IMR-90 (cell line): Measurements from ENCODE around the gene NPIPA2. TPM values are rescaled to one million over a fixed set of nuclear protein-coding genes. Genes with fewer than 3 reads are reported as not detected.
"Not testable (repeated sequence)": the region's sequence is repeated elsewhere in the genome, so short reads cannot be mapped to it uniquely, and the experiment has no call there.

Experiments used
- ATAC-seq: fragments of 200-7000 bp; cut with Tn5 transposase; 2 replicates; pipeline ENCODE4 v1.9.1; 2020; ENCODE audit warnings: low read depth, mild to moderate bottlenecking, moderate library complexity
- BruUV-seq: library from RNA; stranded (reverse); fragments of 400-500 nt; replicated peaks from 2 replicates; lab custom pipeline; 2021; lab: Mats Ljungman, UMichigan
- CTCF ChIA-PET: fragments of 300-600 bp; formaldehyde crosslinking; extraction: SDS; loops from one replicate; lab custom pipeline; 2021; ENCODE audit warnings: antibody characterized with exemption; lab: Yijun Ruan, JAX
- POLR2A ChIA-PET: fragments of 300-600 bp; sonication (Branson Sonifier 250); formaldehyde crosslinking; loops from one replicate; lab custom pipeline; 2022; ENCODE audit warnings: antibody characterized with exemption; ENCODE audit not compliant: unreplicated experiment; lab: Charles Lee
- DNase-seq: peaks from one replicate; pipeline ENCODE4 v3.0.0; 2013
- H2AFZ ChIP-seq: replicated peaks from 2 replicates; pipeline ENCODE3; 2013; ENCODE audit warnings: low read length, mild to moderate bottlenecking; ENCODE audit not compliant: poor library complexity
- H2AK5ac ChIP-seq: 2 replicates; pipeline ENCODE4 v1.6.1; 2013; ENCODE audit warnings: low read depth, low read length, inconsistent platforms
- H2AK9ac ChIP-seq: replicated peaks from 2 replicates; pipeline ENCODE3; 2013; ENCODE audit warnings: mild to moderate bottlenecking, low read depth, low read length, moderate library complexity; ENCODE audit not compliant: poor library complexity
- H2BK120ac ChIP-seq: 2 replicates; pipeline ENCODE4 v1.6.1; 2013; ENCODE audit warnings: low read depth, low read length, inconsistent platforms
- H2BK15ac ChIP-seq: 3 replicates; pipeline ENCODE4 v1.6.1; 2013; ENCODE audit warnings: low read depth, low read length, inconsistent platforms
- H2BK20ac ChIP-seq: 2 replicates; pipeline ENCODE4 v1.6.1; 2013; ENCODE audit warnings: low read depth, mild to moderate bottlenecking, inconsistent platforms, low read length, moderate library complexity
- H2BK5ac ChIP-seq: 2 replicates; pipeline ENCODE4 v1.6.1; 2013; ENCODE audit warnings: mild to moderate bottlenecking, low read depth, low read length, inconsistent platforms; ENCODE audit not compliant: poor library complexity, severe bottlenecking
- H3K14ac ChIP-seq: replicated peaks from 2 replicates; pipeline ENCODE4 v1.6.1; 2013; ENCODE audit warnings: low read depth, low read length, inconsistent platforms
- H3K18ac ChIP-seq: 2 replicates; pipeline ENCODE4 v1.6.1; 2013; ENCODE audit warnings: low read depth, low read length, control low read depth
- H3K23ac ChIP-seq: 2 replicates; pipeline ENCODE4 v1.6.1; 2013; ENCODE audit warnings: low read depth, low read length, inconsistent platforms
- H3K27ac ChIP-seq: 2 replicates; pipeline ENCODE4 v1.5.1; 2013; ENCODE audit warnings: mild to moderate bottlenecking, control low read depth, low read length; ENCODE audit not compliant: insufficient read depth
- H3K27me3 ChIP-seq: 2 replicates; pipeline ENCODE4 v1.6.1; 2013; ENCODE audit warnings: low read length; ENCODE audit not compliant: control insufficient read depth, insufficient read depth
- H3K36me3 ChIP-seq: 2 replicates; pipeline ENCODE4 v1.6.1; 2013; ENCODE audit warnings: low read length, mixed read lengths; ENCODE audit not compliant: control insufficient read depth, insufficient read depth
- H3K4ac ChIP-seq: 2 replicates; pipeline ENCODE4 v1.6.1; 2013; ENCODE audit warnings: low read depth, low read length, inconsistent platforms
- H3K4me1 ChIP-seq: 2 replicates; pipeline ENCODE4 v1.6.1; 2013; ENCODE audit warnings: low read length, mixed read lengths; ENCODE audit not compliant: control insufficient read depth, insufficient read depth
- H3K4me2 ChIP-seq: 2 replicates; pipeline ENCODE4 v1.6.1; 2013; ENCODE audit warnings: low read depth, mild to moderate bottlenecking, control low read depth, low read length, moderate library complexity
- H3K4me3 ChIP-seq: 2 replicates; pipeline ENCODE4 v1.5.1; 2013; ENCODE audit warnings: low read depth, mild to moderate bottlenecking, control low read depth, low read length, moderate library complexity; ENCODE audit not compliant: insufficient read depth
- H3K56ac ChIP-seq: 2 replicates; pipeline ENCODE4 v1.6.1; 2013; ENCODE audit warnings: low read length, inconsistent platforms; ENCODE audit not compliant: insufficient read depth; ENCODE audit errors: extremely low read depth
- H3K79me1 ChIP-seq, 2 experiments: 2 replicates each; pipeline ENCODE4 v1.6.1; 2013; ENCODE audit warnings: low read length in 2 of 2, inconsistent platforms in 1 of 2, low read depth in 1 of 2
- H3K9ac ChIP-seq: 2 replicates; pipeline ENCODE4 v1.6.1; 2013; ENCODE audit warnings: low read depth, low read length, control low read depth
- H3K9me1 ChIP-seq: 2 replicates; pipeline ENCODE4 v1.6.1; 2013; ENCODE audit warnings: low read length, inconsistent platforms; ENCODE audit not compliant: insufficient read depth
- H3K9me3 ChIP-seq: 2 replicates; pipeline ENCODE4 v1.6.1; 2013; ENCODE audit warnings: low read length; ENCODE audit not compliant: control insufficient read depth, insufficient read depth
- H4K20me1 ChIP-seq: 2 replicates; pipeline ENCODE4 v1.6.1; 2013; ENCODE audit warnings: low read length, inconsistent platforms; ENCODE audit not compliant: insufficient read depth
- H4K5ac ChIP-seq: 2 replicates; pipeline ENCODE4 v1.6.1; 2013; ENCODE audit warnings: mild to moderate bottlenecking, low read depth, low read length, control low read depth
- H4K8ac ChIP-seq, 2 experiments: 2 replicates each; pipeline ENCODE4 v1.6.1; 2013; ENCODE audit warnings: low read depth in 2 of 2, low read length in 2 of 2, control low read depth in 1 of 2, inconsistent platforms in 1 of 2
- H4K91ac ChIP-seq: 2 replicates; pipeline ENCODE4 v1.6.1; 2013; ENCODE audit warnings: low read depth, low read length, inconsistent platforms; ENCODE audit not compliant: insufficient read depth
- WGBS, 2 experiments: methylation state at CpG; one replicate each; pipeline versions ENCODE4 v1.1.5 to v1.1.7; 2013; ENCODE audit warnings: missing lambda C conversion rate in 2 of 2; ENCODE audit not compliant: insufficient read length in 1 of 2; ENCODE audit errors: extremely low coverage in 2 of 2; 5-methylcytosine and 5-hydroxymethylcytosine counted together
- dilution Hi-C: fragments of 300-500 bp; cut with HindIII; formaldehyde crosslinking; loops from one replicate; pipeline ENCODE4 v1.14.3; 2018; ENCODE audit warnings: low sequenced_read_pairs; ENCODE audit not compliant: unreplicated experiment
- in situ Hi-C: fragments of 300-500 bp; cut with MboI; formaldehyde crosslinking; loops from 3 replicates; pipeline ENCODE4 v1.14.3; 2019; ENCODE audit warnings: low sequenced_read_pairs, inconsistent platforms, mixed read lengths
- intact Hi-C: fragments of 100-400 bp; cut with micrococcal nuclease; formaldehyde crosslinking; loops from 2 replicates; pipeline ENCODE4 v1.10.0; 2022
- polyA plus RNA-seq, 3 experiments: library from polyadenylated mRNA; depleted of rRNA; stranded (reverse); fragments of >200 nt; gene quantifications; 2 replicates each; pipeline ENCODE4 v1.2.3, GENCODE V29; 2012; ENCODE audit warnings: low replicate concordance in 1 of 3
- total RNA-seq: library from RNA; depleted of rRNA; stranded (reverse); fragments of >200 nt; gene quantifications from 2 replicates; pipeline ENCODE4 v1.2.3, GENCODE V29; 2012

The NPIPA2 gene
- total and polyA plus RNA-seq, 2 of the 4 experiments (the other 2 are of a cell fraction), result 0.27 TPM; not detected in 1

- H2BK5ac ChIP-seq, H2BK120ac ChIP-seq, H4K5ac ChIP-seq, H3K9me1 ChIP-seq, H3K56ac ChIP-seq, H3K23ac ChIP-seq, H4K91ac ChIP-seq, H3K18ac ChIP-seq, H3K4me1 ChIP-seq, H2AFZ ChIP-seq, CTCF ChIA-PET, H3K4me2 ChIP-seq, H3K4me3 ChIP-seq, H3K4ac ChIP-seq, H3K27ac ChIP-seq, H3K79me1 ChIP-seq, POLR2A ChIA-PET, H2AK9ac ChIP-seq, BruUV-seq, in situ Hi-C loops, H3K27me3 ChIP-seq, H4K20me1 ChIP-seq, ATAC-seq, H3K14ac ChIP-seq, H2BK15ac ChIP-seq, intact Hi-C loops, H2BK20ac ChIP-seq, H3K36me3 ChIP-seq, H2AK5ac ChIP-seq, H4K8ac ChIP-seq, DNase-seq, dilution Hi-C loops, H3K9me3 ChIP-seq, H3K9ac ChIP-seq: not testable (repeated sequence)
- WGBS, 2 experiments, result no CpG with 5 or more reads among the region's 6 CpGs
These were observed 34.4 kb downstream of the NPIPA2 start for GRCh38 chr16:14776763-14777162.

GRCh38 chr16:14779368-14779877 is 37.1 kb downstream of the NPIPA2 start:
- H3K9me1 ChIP-seq, H3K14ac ChIP-seq, H3K56ac ChIP-seq, H3K27ac ChIP-seq, H3K18ac ChIP-seq, H2BK5ac ChIP-seq, H2BK120ac ChIP-seq, H4K91ac ChIP-seq, in situ Hi-C loops, CTCF ChIA-PET, H4K8ac ChIP-seq, H3K4me2 ChIP-seq, dilution Hi-C loops, H4K20me1 ChIP-seq, H2AK5ac ChIP-seq, H2BK15ac ChIP-seq, H4K5ac ChIP-seq, H3K4me3 ChIP-seq, H2AK9ac ChIP-seq, DNase-seq, H3K4me1 ChIP-seq, H3K9ac ChIP-seq, H2BK20ac ChIP-seq, BruUV-seq, H3K36me3 ChIP-seq, H3K27me3 ChIP-seq, POLR2A ChIA-PET, intact Hi-C loops, H3K4ac ChIP-seq, H2AFZ ChIP-seq, H3K79me1 ChIP-seq, H3K9me3 ChIP-seq, ATAC-seq, H3K23ac ChIP-seq: not testable (repeated sequence)
- WGBS, 2 experiments, result no CpG with 5 or more reads among the region's 11 CpGs
